OCI-LY7 (cell line): Measurements from ENCODE around the gene UQCRQ.

ENCODE experiments used
- EZH2phosphoT487 ChIP-seq: fragments of 200-600 bp; sonication (generic); IDR thresholded peaks from 2 replicates; pipeline ENCODE4 v1.6.1; 2018; ENCODE audit warnings: low read depth, borderline replicate concordance, mild to moderate bottlenecking, mixed run types, antibody characterized with exemption, low read length, moderate library complexity, mixed read lengths
- TF ChIP-seq, protein P1 (sequence below): fragments of 200-600 bp; sonication (generic); conservative IDR thresholded peaks from 2 replicates; pipeline ENCODE4 v1.5.1; 2014; ENCODE audit warnings: mild to moderate bottlenecking, antibody characterized with exemption, low read length, moderate library complexity, mixed read lengths

DNA sequence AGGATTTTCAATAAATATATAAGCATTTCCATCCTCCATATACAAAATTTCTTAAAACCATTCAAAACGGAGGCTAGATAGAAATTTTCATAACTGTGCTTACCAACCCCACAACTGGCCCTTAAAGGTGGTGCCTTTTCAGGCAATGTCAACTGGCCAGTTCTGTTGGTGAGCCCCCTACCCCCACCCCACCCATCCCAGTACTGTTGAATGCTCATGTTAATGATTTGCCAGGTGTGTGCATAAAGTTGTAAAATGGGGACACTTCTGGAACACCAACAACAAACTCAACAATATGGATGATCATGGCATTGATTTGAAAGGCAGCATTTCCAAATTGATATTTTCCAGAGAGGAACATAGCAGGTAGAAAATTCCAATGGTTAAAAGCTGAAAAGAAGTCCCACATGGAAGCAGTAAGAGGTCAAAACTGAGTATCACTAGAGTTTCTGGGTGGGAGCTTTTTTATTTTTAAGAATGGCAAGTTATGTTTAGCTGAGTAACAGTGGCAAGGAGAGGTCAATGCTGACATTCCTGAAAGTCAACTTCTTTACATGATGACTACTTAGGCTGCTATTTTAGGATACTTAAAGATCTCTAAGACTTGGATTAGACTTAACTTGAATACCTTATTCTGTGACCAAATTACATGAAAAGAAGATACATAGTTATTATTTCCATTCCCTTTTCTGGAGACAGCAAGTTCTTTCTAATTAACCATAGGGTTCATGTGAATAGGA lies 9.7 kb downstream of the UQCRQ start:
- TF ChIP-seq, protein P1, sequence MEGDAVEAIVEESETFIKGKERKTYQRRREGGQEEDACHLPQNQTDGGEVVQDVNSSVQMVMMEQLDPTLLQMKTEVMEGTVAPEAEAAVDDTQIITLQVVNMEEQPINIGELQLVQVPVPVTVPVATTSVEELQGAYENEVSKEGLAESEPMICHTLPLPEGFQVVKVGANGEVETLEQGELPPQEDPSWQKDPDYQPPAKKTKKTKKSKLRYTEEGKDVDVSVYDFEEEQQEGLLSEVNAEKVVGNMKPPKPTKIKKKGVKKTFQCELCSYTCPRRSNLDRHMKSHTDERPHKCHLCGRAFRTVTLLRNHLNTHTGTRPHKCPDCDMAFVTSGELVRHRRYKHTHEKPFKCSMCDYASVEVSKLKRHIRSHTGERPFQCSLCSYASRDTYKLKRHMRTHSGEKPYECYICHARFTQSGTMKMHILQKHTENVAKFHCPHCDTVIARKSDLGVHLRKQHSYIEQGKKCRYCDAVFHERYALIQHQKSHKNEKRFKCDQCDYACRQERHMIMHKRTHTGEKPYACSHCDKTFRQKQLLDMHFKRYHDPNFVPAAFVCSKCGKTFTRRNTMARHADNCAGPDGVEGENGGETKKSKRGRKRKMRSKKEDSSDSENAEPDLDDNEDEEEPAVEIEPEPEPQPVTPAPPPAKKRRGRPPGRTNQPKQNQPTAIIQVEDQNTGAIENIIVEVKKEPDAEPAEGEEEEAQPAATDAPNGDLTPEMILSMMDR = no peak
- no peak for TF ChIP-seq EZH2phosphoT487
